Stimulated activated CD4-positive, alpha-beta T cell treated with anti-CD3 and anti-CD28 coated beads, Interleukin-4, amount 100 ng/mL, for 4 hours (primary cell): ENCODE results near the gene SRSF4.
"Not testable (repeated sequence)": the region's sequence is repeated elsewhere in the genome, so short reads cannot be mapped to it uniquely, and the experiment has no call there.

Experiments used
- DNase-seq, 2 experiments: peaks; one replicate each; pipeline ENCODE4 v3.0.0-alpha.2; 2020

The SRSF4 gene

GRCh38 chr1:29162476-29163138 lies 19.1 kb downstream of the SRSF4 start:
- no peak for DNase-seq

- no peak for DNase-seq
These were observed 19.7 kb downstream of the SRSF4 start for GRCh38 chr1:29162025-29162424.

DNA sequence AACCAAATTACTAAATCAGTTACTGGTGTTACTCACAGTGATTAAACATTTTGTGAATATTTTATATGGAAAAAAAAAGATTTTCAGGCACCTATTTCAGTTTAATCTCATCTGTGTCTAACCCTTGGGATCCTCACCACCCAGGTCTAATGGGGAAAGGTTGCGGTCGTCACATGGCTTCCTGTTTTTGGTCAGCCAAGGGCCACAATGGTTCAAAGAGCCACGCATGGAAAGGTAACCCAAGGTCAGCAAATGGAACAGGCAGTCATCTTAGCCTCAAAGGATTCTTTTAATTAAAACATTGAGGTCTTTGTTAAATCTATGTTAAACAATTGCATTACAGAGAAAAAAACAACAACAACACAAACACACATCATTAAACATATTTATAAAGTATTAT lies 21.9 kb downstream of the SRSF4 start:
- no peak for DNase-seq

- no peak for DNase-seq
These were observed 24.5 kb downstream of the SRSF4 start for GRCh38 chr1:29157269-29157601.

DNA sequence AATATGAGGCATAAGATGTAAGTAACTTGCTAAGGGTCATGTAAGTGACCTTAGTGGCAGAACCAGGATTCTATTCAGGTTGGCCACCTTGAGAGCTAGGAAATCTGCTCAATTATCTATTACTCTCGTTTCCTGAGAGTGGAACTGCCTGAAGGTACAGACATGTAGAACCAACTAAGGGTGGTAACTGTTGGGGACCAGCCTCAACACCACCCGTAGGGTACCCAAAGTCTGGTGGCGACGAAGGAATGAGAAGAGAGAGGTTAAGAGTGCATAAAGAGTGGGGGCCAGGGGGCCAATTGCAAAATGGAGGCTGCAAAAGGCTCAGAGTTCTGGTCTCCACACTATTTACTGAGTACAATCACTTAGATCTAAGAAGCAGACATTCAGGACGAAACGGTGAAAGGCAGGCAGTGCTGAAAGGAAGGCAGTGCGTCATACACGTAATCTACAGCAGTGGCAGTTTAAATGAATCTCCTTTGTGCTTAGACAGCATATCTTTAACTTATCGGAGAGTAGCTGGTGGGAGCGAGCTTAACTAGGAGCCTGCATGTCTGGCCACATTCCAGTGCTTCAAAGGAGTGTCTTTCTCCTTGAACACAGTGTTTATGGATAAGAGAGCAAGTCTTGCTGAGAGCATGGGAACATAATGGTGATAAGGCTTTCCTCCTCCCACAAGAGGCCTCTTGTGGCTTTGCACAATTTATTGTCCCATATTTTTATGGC lies 25.0 kb downstream of the SRSF4 start:
- no peak for DNase-seq

- no peak for DNase-seq
These were observed 29.5 kb downstream of the SRSF4 start for GRCh38 chr1:29152046-29152805.

GRCh38 chr1:29150346-29150745 lies 31.4 kb downstream of the SRSF4 start:
- DNase-seq, result not testable (repeated sequence)

- DNase-seq, result no peak
These were observed 32.8 kb downstream of the SRSF4 start for GRCh38 chr1:29148656-29149491.

DNA sequence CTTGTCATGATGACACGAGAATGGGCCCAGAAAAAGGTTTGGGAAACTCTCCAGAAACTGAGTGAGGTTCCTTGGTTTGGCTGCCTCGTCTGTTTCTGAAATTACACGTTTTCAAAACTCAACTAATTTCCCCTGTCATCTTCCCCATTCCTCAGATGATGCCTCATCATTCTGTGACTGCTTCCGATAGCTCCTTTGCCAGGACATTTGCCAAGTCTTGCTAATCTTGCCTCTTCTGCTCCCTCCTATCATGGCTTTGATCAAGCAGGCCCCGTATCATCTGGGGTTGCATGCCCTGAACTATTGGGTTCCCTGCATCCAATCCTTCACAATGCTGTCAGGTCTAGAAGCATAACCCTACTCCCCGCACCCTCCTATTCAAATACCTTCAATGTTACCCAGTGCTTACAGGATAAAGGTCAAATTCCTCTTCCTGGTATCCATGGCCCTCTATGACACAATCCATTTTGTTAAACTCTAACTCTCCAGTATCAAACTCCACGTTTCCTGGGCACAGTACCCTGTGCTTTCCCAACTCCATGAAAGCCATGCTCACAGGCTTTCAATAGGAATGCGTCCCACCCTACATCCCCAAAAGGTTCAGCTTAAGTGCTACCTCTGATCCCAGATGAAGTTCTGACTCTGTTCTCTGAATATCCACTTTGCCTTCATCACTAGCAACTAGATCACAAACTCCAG lies 35.8 kb downstream of the SRSF4 start:
- no peak for DNase-seq

- no peak for DNase-seq
These were observed 37.5 kb downstream of the SRSF4 start for GRCh38 chr1:29144178-29144577.

DNA sequence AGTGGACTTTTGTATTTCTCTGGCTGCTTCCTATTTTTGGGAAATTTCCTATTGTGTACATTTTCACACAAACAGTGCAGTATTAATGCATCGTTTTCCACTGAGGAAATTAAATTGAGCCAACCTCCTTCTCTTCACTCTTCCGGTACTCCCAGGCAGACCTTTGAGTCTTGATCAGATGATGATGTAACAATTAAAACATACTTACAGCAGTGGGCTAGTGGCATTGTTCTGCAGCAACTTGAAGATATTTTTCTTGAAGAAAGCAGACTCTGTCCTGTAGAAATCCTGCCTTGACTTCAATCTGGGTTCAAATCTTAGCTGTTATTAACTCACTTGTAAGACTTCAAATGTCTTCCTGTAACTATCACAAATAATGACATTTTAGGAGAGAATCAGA lies 39.0 kb downstream of the SRSF4 start:
- no peak for DNase-seq

DNA sequence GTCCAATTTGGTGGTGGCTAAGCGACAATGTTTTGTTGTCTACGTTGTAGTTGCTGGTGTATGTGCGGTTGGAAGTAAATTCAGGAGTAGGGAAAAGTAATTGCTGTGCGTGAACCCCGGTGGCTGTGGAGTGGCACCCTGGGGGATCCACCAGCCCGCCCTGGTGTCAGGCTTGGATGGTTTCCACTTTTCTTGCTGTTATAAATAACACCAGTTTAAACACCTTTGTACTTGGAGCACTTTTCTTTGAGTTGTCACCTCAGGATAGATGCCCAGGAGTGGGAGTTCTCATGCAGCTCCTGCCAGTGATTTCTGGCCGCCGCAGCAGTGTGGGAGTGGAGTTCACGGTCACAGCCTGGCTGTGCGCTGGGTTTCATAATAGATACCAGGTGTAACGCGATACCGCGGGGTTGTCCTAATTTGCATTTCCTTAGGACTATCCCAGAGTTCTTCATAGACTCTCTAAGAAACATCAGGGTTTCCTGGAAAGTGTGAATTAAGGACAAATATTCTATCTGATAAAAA lies 45.2 kb downstream of the SRSF4 start:
- no peak for DNase-seq

DNA sequence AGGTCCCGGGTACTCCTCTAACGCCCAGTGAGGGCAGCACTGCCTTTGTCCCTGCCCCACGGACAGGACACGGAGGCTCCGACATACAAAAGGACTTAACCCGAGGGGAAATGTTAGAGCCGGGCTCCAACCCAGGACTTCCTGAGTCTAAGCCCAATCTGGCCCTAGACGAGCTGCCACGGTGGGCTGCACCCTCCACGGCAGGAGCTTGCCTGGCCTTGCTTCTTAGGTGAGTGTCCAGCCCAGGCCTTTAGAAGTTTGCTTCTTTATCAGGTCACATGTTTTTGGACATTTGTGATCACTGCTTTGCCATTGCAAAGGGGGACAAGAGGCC lies 47.0 kb downstream of the SRSF4 start:
- no peak for DNase-seq

- no peak for DNase-seq
These were observed 47.6 kb downstream of the SRSF4 start for GRCh38 chr1:29133861-29134694.

DNA sequence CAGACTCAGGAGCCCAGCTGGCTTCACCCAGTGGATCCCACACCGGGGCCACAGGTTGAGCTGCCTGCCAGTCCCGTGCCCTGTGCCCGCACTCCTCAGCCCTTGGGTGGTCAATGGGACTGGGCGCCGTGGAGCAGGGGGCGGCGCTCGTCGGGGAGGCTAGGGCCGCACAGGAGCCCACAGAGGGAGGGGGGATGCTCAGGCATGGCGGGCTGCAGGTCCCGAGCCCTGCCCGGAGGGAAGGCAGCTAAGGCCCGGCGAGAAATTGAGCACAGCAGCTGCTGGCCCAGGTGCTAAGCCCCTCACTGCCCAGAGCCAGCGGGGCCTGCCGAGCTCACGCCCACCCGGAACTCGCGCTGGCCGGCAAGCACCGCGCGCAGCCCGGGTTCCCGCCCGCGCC lies 50.6 kb downstream of the SRSF4 start:
- DNase-seq, result not testable (repeated sequence)

DNA sequence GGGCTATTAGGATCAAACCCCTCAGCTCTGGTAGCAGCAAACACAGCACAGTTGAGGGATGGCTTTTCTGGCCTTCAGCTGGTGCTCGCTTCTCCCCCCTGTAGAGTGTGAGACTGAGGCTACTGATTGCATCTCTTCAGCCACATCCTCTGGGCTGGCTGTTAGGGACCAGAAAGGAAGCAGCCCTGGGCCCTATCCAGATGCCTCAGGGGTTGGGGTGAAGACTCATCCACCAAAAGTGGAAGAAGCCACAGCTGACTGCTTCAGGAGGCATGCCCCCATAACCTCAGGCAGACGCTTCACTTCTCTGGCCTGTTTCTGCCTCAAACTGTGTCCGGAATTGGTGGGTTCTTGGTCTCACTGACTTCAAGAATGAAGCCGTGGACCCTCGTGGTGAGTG lies 51.8 kb downstream of the SRSF4 start:
- DNase-seq, result no peak

DNA sequence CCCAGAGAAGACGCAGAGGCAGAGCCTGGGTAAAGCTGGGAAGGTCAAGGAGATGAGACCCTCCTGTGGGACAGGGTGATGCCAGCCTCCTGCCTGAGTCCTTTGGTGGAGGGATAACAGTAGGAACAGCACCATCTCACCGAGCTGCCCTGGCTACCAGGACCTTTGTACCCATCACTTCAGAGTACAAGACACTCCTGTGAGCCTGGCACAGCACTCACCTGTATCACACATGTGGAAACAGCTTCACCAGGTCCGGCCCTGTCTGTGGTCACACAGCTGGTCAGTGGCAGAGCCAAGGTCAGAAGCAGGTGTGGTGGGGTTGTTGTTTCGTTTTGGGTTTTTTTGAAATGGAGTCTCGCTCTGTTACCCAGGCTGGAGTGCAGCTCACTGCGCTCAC lies 53.0 kb downstream of the SRSF4 start:
- DNase-seq, result no peak

- no peak for DNase-seq
These were observed 55.5 kb downstream of the SRSF4 start for GRCh38 chr1:29126198-29126597.

DNA sequence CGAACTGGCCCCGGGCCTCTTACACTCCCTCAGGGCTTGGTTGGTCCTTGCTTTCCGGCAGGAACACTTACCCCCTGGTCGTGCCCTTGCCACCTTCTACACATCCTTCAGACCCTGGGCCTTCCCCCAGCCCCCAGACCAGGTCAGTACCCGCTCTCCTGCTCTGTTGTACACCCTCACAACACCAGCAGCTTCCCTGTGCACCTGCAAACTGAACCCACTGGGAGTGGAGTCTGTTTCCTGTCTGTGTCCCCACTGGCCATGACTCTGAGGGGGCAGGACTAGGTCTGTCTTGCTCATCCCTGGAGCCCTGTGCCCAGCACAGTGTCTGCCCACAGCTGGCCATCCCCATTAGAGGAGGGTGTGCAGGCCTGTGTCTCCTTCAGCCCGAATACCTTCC lies 55.9 kb downstream of the SRSF4 start:
- DNase-seq, result no peak

DNA sequence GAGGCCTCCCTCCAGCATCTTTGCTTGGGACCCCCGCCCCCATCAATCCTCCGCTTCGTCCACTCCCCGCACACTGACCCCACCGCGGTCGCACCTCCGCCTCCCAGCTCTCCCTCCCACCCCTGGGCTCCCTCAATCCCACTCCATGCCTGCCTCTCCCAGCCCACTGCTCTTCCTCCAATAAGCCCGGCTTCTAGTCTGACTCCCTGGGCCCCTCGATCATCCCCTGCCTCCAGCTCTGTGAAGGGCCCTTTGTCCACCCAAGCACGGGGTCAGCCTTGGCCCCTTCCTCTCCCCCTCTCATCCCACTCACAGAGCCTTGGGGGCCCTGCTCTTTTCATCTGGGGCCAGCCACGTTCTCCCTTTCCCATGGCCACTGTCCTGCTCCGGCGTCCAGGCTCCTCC lies 56.5 kb downstream of the SRSF4 start:
- DNase-seq, result no peak
